HG02981 (cell line): Measurements from ENCODE around the gene COPS6.

ENCODE experiments used
- ATAC-seq: cut with Tn5 transposase; IDR thresholded peaks from one replicate; pipeline ENCODE4 v1.9.1; 2021; ENCODE audit warnings: mild to moderate bottlenecking, moderate library complexity; ENCODE audit not compliant: unreplicated experiment

Gene COPS6

GRCh38 chr7:100101016-100101862 is 12.5 kb downstream of the COPS6 start, which contains the start of the genes AP4M1 and MCM7:
Gene AP4M1, plus strand, starts transcription at chr7:100101643. Its CDS starts 72 bp downstream, at chr7:100101715.
Gene MCM7, minus strand, starts transcription at chr7:100101397. Its CDS starts 103 bp downstream, at chr7:100101294.
- ATAC-seq: peak; percentile 75

GRCh38 chr7:100102950-100103840 is 14.4 kb downstream of the COPS6 start:
- ATAC-seq: no peak

- no peak for ATAC-seq
Observed at GRCh38 chr7:100105534-100105933, 16.8 kb downstream of the COPS6 start.

- ATAC-seq: no peak
Observed at GRCh38 chr7:100106633-100107032, 17.9 kb downstream of the COPS6 start.

GRCh38 chr7:100107125-100107737 is 18.5 kb downstream of the COPS6 start:
- ATAC-seq: no peak

GRCh38 chr7:100107890-100108289 is 19.1 kb downstream of the COPS6 start:
- ATAC-seq: no peak

GRCh38 chr7:100109521-100110163 is 20.9 kb downstream of the COPS6 start:
- no peak for ATAC-seq

- no peak for ATAC-seq
Observed at GRCh38 chr7:100111156-100111555, 22.4 kb downstream of the COPS6 start.

GRCh38 chr7:100111914-100112313 is 23.1 kb downstream of the COPS6 start:
- no peak for ATAC-seq

GRCh38 chr7:100115026-100115425 is 26.3 kb downstream of the COPS6 start:
- no peak for ATAC-seq

GRCh38 chr7:100118388-100119071 is 29.8 kb downstream of the COPS6 start:
- no peak for ATAC-seq

- peak; percentile 68 for ATAC-seq
Observed at GRCh38 chr7:100119072-100119969, 30.6 kb downstream of the COPS6 start, which contains the start of the genes CNPY4 and TAF6. Gene CNPY4, plus strand, starts transcription at chr7:100119634. Its CDS starts 111 bp downstream, at chr7:100119745. Gene TAF6, minus strand, starts transcription at chr7:100119358. Its CDS starts 5,149 bp downstream, at chr7:100114209.

GRCh38 chr7:100119970-100120732 is 31.4 kb downstream of the COPS6 start:
- peak; percentile 36 for ATAC-seq

GRCh38 chr7:100120733-100121036 is 31.9 kb downstream of the COPS6 start:
- no peak for ATAC-seq

- ATAC-seq: no peak
Observed at GRCh38 chr7:100122067-100122466, 33.3 kb downstream of the COPS6 start.

GRCh38 chr7:100122568-100122967 is 33.8 kb downstream of the COPS6 start:
- ATAC-seq: no peak

- ATAC-seq: no peak
Observed at GRCh38 chr7:100124301-100125230, 35.8 kb downstream of the COPS6 start.
